ENCODE data around the gene NR2C2. TPM values are rescaled to one million over a fixed set of nuclear protein-coding genes. Genes with fewer than 3 reads are reported as not detected.

Gene NR2C2
- polyA plus RNA-seq, result 3.9 and 4.5 TPM in 2 replicates

GRCh38 chr3:14947100-14947885, at the start of gene NR2C2:
NR2C2 (plus strand) TSS chr3:14947583; CDS start chr3:15003915, 56,332 bp downstream.

GRCh38 chr3:15064835-15065549, 117.6 kb downstream of the NR2C2 start, which contains the start of gene MRPS25:
MRPS25 (minus strand) TSS chr3:15065315; CDS start chr3:15065194, 121 bp downstream.

Other genes starting within 250 kb of the NR2C2 start
- 0.09 and 0.57 TPM in 2 replicates for gene FGD5, start 128.6 kb upstream of the NR2C2 start, polyA plus RNA-seq
- 67.6 and 107 TPM in 2 replicates for gene MRPS25, start 117.7 kb downstream of the NR2C2 start, polyA plus RNA-seq
- 8.5 and 10.6 TPM in 2 replicates for gene RBSN, start 151.6 kb downstream of the NR2C2 start, polyA plus RNA-seq

Measured in Purkinje cell (primary cell).